Neutrophil (primary cell): ENCODE measurements around the gene MCL1.

Experiments used
- H3K27ac ChIP-seq: fragments of 200-600 bp; sonication (generic); 2 replicates; pipeline ENCODE4 v1.5.1; 2016; ENCODE audit warnings: mild to moderate bottlenecking, moderate library complexity
- H3K27me3 ChIP-seq: fragments of 200-600 bp; sonication (generic); 2 replicates; pipeline ENCODE4 v1.6.0; 2016; ENCODE audit warnings: mild to moderate bottlenecking
- H3K36me3 ChIP-seq: fragments of 200-600 bp; sonication (generic); 2 replicates; pipeline ENCODE4 v1.5.1; 2017
- H3K4me1 ChIP-seq, 2 experiments: fragments of 200-600 bp in 1 of 2; sonication (generic) in 1 of 2; 1 replicate in 1 of 2; 2 replicates in 1 of 2; pipeline versions ENCODE4 v1.5.1 to v1.6.1; 2013 to 2016; ENCODE audit warnings: low read depth in 1 of 2, low read length in 1 of 2, mild to moderate bottlenecking in 1 of 2, moderate library complexity in 1 of 2; ENCODE audit not compliant: control insufficient read depth in 1 of 2, insufficient read depth in 1 of 2
- H3K4me3 ChIP-seq, 2 experiments: fragments of 200-600 bp in 1 of 2; sonication (generic) in 1 of 2; 1 replicate in 1 of 2; 2 replicates in 1 of 2; pipeline ENCODE4 v1.5.1; 2013 to 2016; ENCODE audit warnings: low read depth in 1 of 2, low read length in 1 of 2, mild to moderate bottlenecking in 1 of 2, moderate library complexity in 1 of 2
- H3K9me3 ChIP-seq: fragments of 200-600 bp; sonication (generic); 2 replicates; pipeline ENCODE4 v1.5.1; 2016
- CTCF ChIP-seq: fragments of 200-600 bp; sonication (generic); IDR thresholded peaks from 2 replicates; pipeline ENCODE4 v1.5.1; 2016; ENCODE audit warnings: antibody characterized with exemption

Gene MCL1

GRCh38 chr1:150551051-150551783 lies 28.2 kb downstream of the MCL1 start:
- TF ChIP-seq CTCF, result no peak
- Histone ChIP-seq H3K27me3 (peaks cover 42% of the 10 kb centered on the region), H3K27ac (peak overlapping the region; percentile 90), H3K4me1 (peaks cover 57 to 60% of the 10 kb centered on the region in 2 experiments), H3K4me3 (peak overlapping the region; percentile 26 to 65), H3K36me3 (peaks cover 22% of the 10 kb centered on the region), H3K9me3 (no peaks in the 10 kb centered on the region)

- H3K4me3 ChIP-seq, result peak overlapping the region; percentile 68 to 77
- H3K27me3 ChIP-seq, result peaks cover 48% of the 10 kb centered on the region
- peak overlapping the region; percentile 90 for H3K27ac ChIP-seq
- peaks cover 14% of the 10 kb centered on the region for H3K36me3 ChIP-seq
- TF ChIP-seq CTCF, result no peak
- peaks cover 57 to 60% of the 10 kb centered on the region in 2 experiments for H3K4me1 ChIP-seq
- no peaks in the 10 kb centered on the region for H3K9me3 ChIP-seq
These were observed 29.0 kb downstream of the MCL1 start for GRCh38 chr1:150550222-150551050.

- H3K27ac ChIP-seq, result peak overlapping the region; percentile 90
- peaks cover 54% of the 10 kb centered on the region for H3K27me3 ChIP-seq
These were observed 29.8 kb downstream of the MCL1 start for GRCh38 chr1:150549496-150550221.

GRCh38 chr1:150548632-150549495 lies 30.5 kb downstream of the MCL1 start, which contains the start of gene ADAMTSL4:
TSS of gene ADAMTSL4 (plus strand) at chr1:150549408. CDS start at chr1:150552289, 2,881 bp downstream.
- Histone ChIP-seq H3K27ac (peak within 1 kb of the TSS; percentile 90), H3K9me3 (no peaks in the 10 kb centered on the region), H3K27me3 (peaks cover 62% of the 10 kb centered on the region)

More at GRCh38 chr1:150549496-150550221, 29.8 kb downstream of the MCL1 start:
- Histone ChIP-seq H3K4me3 (peak overlapping the region; percentile 68 to 77), H3K9me3 (no peaks in the 10 kb centered on the region), H3K4me1 (peaks cover 57 to 60% of the 10 kb centered on the region in 2 experiments), H3K36me3 (peaks cover 8% of the 10 kb centered on the region)
- TF ChIP-seq CTCF, result no peak

More at GRCh38 chr1:150548632-150549495, 30.5 kb downstream of the MCL1 start, which contains the start of gene ADAMTSL4:
- H3K4me3 ChIP-seq, result peak within 1 kb of the TSS; percentile 68 to 77
- TF ChIP-seq CTCF, result no peak
- peaks cover 50 to 53% of the 10 kb centered on the region in 2 experiments for H3K4me1 ChIP-seq
- H3K36me3 ChIP-seq, result peaks cover under 1% of the 10 kb centered on the region
